H1 (cell line): ENCODE results near the gene INTS15. TPM values are rescaled to one million over a fixed set of nuclear protein-coding genes. Genes with fewer than 3 reads are reported as not detected.

Experiments
- EGR1 ChIP-seq: IDR thresholded peaks from 2 replicates; pipeline ENCODE4 v1.6.1; 2011; ENCODE audit warnings: low read depth, low read length, borderline replicate concordance
- EP300 ChIP-seq, 2 experiments: IDR thresholded peaks; 1 replicate in 1 of 2; 2 replicates in 1 of 2; pipeline ENCODE4 v1.6.1; 2011 to 2012; ENCODE audit warnings: low read depth in 2 of 2, low read length in 2 of 2, mild to moderate bottlenecking in 2 of 2, borderline replicate concordance in 1 of 2, inconsistent platforms in 1 of 2, moderate library complexity in 1 of 2
- JUN ChIP-seq: IDR thresholded peaks from 2 replicates; pipeline ENCODE4 v1.6.1; 2011; ENCODE audit warnings: low read depth, mild to moderate bottlenecking, improper control_type of control experiment, low read length
- JUND ChIP-seq: IDR thresholded peaks from 2 replicates; pipeline ENCODE4 v1.6.1; 2011; ENCODE audit warnings: mild to moderate bottlenecking, improper control_type of control experiment, low read length
- POLR2A ChIP-seq, 2 experiments: IDR thresholded peaks; 1 replicate in 1 of 2; 2 replicates in 1 of 2; pipeline ENCODE4 v1.6.1; 2011; ENCODE audit warnings: low read depth in 2 of 2, low read length in 2 of 2, mild to moderate bottlenecking in 2 of 2; ENCODE audit errors: control extremely low read depth in 1 of 2
- POLR2AphosphoS5 ChIP-seq: IDR thresholded peaks from 2 replicates; pipeline ENCODE4 v1.6.1; 2011; ENCODE audit warnings: low read depth, low read length
- RXRA ChIP-seq: IDR thresholded peaks from 2 replicates; pipeline ENCODE4 v1.6.1; 2011; ENCODE audit warnings: low read depth, mild to moderate bottlenecking, low read length, moderate library complexity; ENCODE audit not compliant: insufficient read depth
- SUZ12 ChIP-seq: fragments of 200-600 bp; sonication (generic); IDR thresholded peaks from 2 replicates; pipeline ENCODE4 v1.6.1; 2012; ENCODE audit warnings: mild to moderate bottlenecking, inconsistent platforms, low read length, moderate library complexity, mixed read lengths
- TEAD4 ChIP-seq: IDR thresholded peaks from 2 replicates; pipeline ENCODE4 v1.6.1; 2012; ENCODE audit warnings: low read depth, low read length, inconsistent platforms, mixed read lengths
- polyA plus RNA-seq, 7 experiments: library from polyadenylated mRNA; depleted of rRNA in 3 of 7; stranded (reverse) in 5 of 7; unstranded in 2 of 7; fragments of >200 nt in 5 of 7; fragments of 200-250 nt in 2 of 7; gene quantifications; 1 replicate in 5 of 7; 2 replicates in 1 of 7; 4 replicates in 1 of 7; pipeline versions ENCODE4 v1.2.1 to v1.2.3, GENCODE V29; 2011 to 2013; ENCODE audit warnings: missing spikeins in 2 of 7, mixed read lengths in 2 of 7
- total RNA-seq: library from RNA; stranded (reverse); fragmentation: NEBNext Ultra II Directional; extraction: Animal tissue kit (Norgen Biotek cat#: 25700); gene quantifications from 2 replicates; pipeline ENCODE4 v1.2.1, GENCODE V29; 2021
- TF ChIP-seq, protein P1 (sequence below): IDR thresholded peaks from 2 replicates; pipeline ENCODE4 v1.6.1; 2011; ENCODE audit warnings: low read depth, mild to moderate bottlenecking, low read length; ENCODE audit not compliant: insufficient read depth

The INTS15 gene
- total and polyA plus RNA-seq, 2 of the 8 experiments (the other 6 are each of a cell fraction or from before 2014, with no cell fraction given): 23.0 to 25.7 TPM

DNA sequence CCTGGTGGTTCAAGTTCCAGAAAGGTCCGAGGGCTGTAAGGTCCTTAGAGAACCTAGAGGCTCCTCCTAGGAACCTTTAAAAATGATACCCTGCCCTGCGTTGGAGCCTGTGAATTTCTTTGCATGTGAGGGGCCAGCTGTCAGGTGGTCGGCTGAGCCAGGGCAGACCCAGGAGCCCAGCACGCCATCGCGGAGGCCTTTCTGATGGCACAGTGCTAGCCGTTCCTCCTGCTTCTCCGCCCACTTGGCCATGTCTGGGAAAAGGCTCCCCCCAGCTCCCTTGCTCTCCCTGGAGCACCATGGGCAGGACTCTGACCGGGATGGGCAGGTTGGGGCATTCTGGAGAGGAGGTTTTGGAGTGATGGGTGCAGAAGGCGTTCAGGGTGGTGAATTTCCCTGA, 54.9 kb downstream of the INTS15 start (continued):
- TF ChIP-seq POLR2A (IDR thresholded peaks at IDR 0.05; ENCODE audit: control extremely low read depth in 1 of 2, low read depth in 2 of 2, low read length in 2 of 2) (no peak), JUND (no peak), POLR2AphosphoS5 (no peak), JUN (no peak), SUZ12 (no peak), RXRA (no peak), EGR1 (no peak), TEAD4 (no peak), EP300 (IDR thresholded peaks at IDR 0.05; ENCODE audit: borderline replicate concordance in 1 of 2, low read depth in 2 of 2, low read length in 2 of 2) (no peak)
- TF ChIP-seq, protein P1, sequence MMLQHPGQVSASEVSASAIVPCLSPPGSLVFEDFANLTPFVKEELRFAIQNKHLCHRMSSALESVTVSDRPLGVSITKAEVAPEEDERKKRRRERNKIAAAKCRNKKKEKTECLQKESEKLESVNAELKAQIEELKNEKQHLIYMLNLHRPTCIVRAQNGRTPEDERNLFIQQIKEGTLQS: no peak
